ENCODE results near the gene HRC.

The HRC gene

DNA sequence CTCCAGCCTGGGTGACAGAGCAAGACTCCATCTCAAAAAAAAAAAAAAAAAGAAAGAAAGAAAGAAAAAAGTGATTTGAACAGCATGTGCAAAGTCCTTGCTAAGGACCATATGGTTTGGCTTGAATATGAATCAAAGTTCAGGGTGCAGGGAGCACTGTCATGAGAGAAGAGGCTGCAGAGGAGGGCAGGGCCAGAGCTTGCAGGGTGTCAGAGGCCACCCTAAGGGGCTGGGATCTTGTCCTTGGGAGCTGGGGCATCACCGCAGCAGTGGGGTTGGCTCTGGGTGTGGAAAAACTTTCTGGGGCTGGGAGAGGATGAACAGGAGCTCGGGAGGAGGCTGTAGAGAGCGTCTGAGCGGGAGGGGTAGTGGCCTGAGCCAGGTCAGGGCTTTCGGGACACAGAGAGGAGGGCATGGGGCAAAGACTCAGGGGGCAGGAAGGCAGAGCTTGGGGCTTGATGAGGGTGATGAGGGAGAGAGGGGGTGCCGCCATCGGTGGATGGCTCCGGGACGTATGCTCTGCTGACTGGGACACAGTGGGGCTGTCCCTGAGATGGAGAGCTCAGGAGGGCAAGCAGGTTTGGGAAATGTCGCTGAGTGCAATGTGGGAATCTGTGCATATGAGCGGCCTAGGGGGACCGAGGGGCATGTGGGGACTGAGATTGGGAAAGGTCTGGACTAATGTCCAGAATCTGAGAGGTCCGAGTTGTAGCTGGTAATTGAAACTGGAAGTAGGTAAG lies 5.4 kb upstream of the HRC start:
- Histone ChIP-seq H3K27me3 (replicated peaks; ENCODE audit: control insufficient read depth, insufficient read depth, low read length, poor library complexity, severe bottlenecking) (peaks cover 24% of the 10 kb centered on the region), H3K4me3 (ENCODE audit: insufficient read depth, low read depth, low read length, poor library complexity, severe bottlenecking) (no peak overlapping the region), H3K36me3 (ENCODE audit: control insufficient read depth, insufficient read depth, low read length) (no peaks in the 10 kb centered on the region), H3K9me3 (ENCODE audit: control insufficient read depth, low read length) (no peaks in the 10 kb centered on the region), H3K4me1 (ENCODE audit: control insufficient read depth, insufficient read depth, low read length, poor library complexity, severe bottlenecking) (no peaks in the 10 kb centered on the region), H3K27ac (ENCODE audit: insufficient read depth, low read length, poor library complexity, severe bottlenecking) (no peak overlapping the region)
- DNase-seq: no peak

DNA sequence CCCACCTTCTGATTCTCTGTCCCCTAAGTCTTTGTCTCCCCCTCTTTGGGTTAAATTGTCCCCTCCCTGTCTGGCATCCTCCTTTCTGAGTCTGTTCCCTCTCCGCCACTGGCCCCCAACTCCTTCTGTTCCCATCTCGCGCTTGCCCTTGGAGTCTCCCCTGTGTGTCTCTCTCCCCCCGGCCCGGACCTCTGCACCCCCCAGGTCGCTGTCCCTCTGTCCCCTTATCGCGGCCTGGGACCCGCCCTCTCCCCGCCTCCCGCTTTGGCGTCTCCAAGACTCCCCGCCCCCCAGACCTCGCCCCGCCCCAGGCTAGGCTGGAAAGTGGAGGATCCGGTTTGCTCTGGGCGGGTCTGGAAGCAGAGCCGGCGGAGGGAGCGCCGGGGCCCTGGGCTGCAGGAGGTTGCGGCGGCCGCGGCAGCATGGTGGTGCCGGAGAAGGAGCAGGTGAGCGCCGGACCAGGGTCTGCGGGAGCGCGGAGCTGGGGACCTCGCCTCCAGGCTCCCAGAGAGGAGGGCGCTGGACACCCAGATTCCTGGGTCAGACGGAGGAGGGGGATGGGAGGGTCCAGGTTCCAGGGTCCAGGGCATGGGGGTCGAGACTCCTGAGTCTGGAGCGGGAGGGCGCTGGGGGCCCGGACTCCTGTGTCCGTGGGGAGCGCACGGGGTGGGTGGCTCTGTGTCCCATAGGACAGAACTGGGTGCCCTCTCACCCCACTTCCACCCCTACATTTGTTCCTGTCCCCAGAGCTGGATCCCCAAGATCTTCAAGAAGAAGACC lies 2.4 kb upstream of the HRC start, which contains the start of gene TRPM4:
TSS of gene TRPM4 (plus strand) at position 348 of the 780 bp plus-strand sequence. CDS start at position 423, 75 bp downstream.
- Histone ChIP-seq H3K4me3 (ENCODE audit: insufficient read depth, low read depth, low read length, poor library complexity, severe bottlenecking) (no peak within 1 kb of the TSS), H3K4me1 (ENCODE audit: control insufficient read depth, insufficient read depth, low read length, poor library complexity, severe bottlenecking) (no peaks in the 10 kb centered on the region), H3K9me3 (ENCODE audit: control insufficient read depth, low read length) (no peaks in the 10 kb centered on the region), H3K27ac (ENCODE audit: insufficient read depth, low read length, poor library complexity, severe bottlenecking) (no peak within 1 kb of the TSS), H3K36me3 (ENCODE audit: control insufficient read depth, insufficient read depth, low read length) (no peaks in the 10 kb centered on the region), H3K27me3 (replicated peaks; ENCODE audit: control insufficient read depth, insufficient read depth, low read length, poor library complexity, severe bottlenecking) (peaks cover 24% of the 10 kb centered on the region)
- no peak for DNase-seq

DNA sequence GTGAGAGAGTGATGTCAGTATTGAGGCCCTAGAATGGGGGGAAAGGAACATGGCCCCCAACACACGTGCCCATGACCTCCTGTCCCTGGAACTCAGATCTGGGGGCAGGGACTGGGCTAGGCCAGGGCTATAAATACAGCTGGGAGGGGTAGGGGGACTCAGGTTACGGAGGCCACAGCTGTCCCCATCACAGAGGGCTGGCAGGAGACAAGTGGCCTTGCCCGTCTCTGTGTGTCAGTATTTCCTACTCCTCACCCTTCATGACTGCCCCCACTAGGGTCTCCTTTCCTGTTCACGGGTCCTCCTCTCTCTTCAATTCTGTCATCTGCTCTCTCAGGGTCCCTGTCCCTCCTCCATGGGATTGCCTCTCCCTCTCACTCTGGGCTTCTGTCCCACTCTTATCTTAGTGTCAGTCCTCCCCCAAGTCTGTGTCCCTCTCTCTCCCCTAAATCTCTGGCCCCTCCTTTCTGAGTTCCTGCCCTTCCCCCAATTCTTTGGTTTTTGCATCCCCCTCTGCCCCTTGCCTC lies 687 bp upstream of the HRC start:
- peaks cover 5% of the 10 kb centered on the region for H3K4me1 ChIP-seq (ENCODE audit: control insufficient read depth, insufficient read depth, low read length, poor library complexity, severe bottlenecking)
- H3K36me3 ChIP-seq (ENCODE audit: control insufficient read depth, insufficient read depth, low read length): no peaks in the 10 kb centered on the region
- H3K9me3 ChIP-seq (ENCODE audit: control insufficient read depth, low read length): no peaks in the 10 kb centered on the region
- peaks cover 34% of the 10 kb centered on the region for H3K27me3 ChIP-seq (replicated peaks; ENCODE audit: control insufficient read depth, insufficient read depth, low read length, poor library complexity, severe bottlenecking)
- H3K4me3 ChIP-seq (ENCODE audit: insufficient read depth, low read depth, low read length, poor library complexity, severe bottlenecking): no peak overlapping the region
- no peak for DNase-seq
- H3K27ac ChIP-seq (ENCODE audit: insufficient read depth, low read length, poor library complexity, severe bottlenecking): no peak overlapping the region

DNA sequence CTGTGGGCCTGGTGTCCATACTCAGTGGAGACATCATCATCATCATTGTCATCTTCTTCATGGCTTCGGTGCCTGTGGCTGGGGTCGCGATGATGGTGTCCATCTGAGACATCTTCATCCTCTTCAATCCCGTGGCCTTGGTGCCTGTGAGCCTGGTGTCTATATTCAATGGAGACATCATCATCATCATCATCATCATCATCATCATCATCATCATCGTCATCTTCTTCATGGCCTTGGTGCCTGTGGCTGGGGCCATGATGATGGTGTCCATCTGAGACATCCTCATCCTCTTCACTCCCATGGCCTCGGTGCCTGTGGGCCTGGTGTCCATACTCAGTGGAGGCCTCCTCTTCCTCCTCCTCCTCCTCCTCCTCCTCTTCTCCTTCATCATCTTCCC lies 917 bp downstream of the HRC start:
- no peaks in the 10 kb centered on the region for H3K9me3 ChIP-seq (ENCODE audit: control insufficient read depth, low read length)
- no peak overlapping the region for H3K4me3 ChIP-seq (ENCODE audit: insufficient read depth, low read depth, low read length, poor library complexity, severe bottlenecking)
- H3K27ac ChIP-seq (ENCODE audit: insufficient read depth, low read length, poor library complexity, severe bottlenecking): no peak overlapping the region
- H3K36me3 ChIP-seq (ENCODE audit: control insufficient read depth, insufficient read depth, low read length): no peaks in the 10 kb centered on the region
- H3K4me1 ChIP-seq (ENCODE audit: control insufficient read depth, insufficient read depth, low read length, poor library complexity, severe bottlenecking): peaks cover 21% of the 10 kb centered on the region
- peaks cover 44% of the 10 kb centered on the region for H3K27me3 ChIP-seq (replicated peaks; ENCODE audit: control insufficient read depth, insufficient read depth, low read length, poor library complexity, severe bottlenecking)
- no peak for DNase-seq

DNA sequence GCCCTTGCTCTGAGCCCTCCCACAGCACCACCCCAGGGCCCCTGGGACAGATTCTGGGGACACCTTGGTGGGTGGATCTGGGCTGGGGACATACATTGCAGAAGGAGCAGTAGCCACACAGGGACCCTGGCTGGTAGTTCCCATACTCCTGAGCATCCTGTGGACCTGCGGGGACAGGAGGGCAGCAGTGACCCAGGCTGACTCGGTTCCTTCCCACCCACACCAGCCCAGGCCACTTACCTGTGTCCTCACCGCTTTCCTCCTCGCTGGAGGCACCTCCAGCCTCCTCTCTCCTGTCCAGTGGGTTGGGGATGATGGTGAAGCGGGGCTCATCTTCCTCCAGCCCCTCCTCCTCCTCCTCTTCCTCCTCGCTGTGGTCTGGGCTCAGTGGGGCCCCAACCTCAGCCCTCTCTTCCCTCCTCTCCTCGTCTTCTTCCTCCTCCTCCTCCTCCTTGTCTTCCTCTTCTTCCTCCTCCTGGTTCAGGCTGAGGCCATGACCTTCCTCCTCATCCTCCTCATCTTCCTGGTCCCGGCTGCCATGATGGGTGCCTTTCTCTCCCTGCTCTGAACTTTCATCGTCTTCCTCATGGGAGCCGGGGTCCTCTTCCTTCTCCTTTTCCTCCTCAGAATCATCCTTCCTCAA lies 1.9 kb downstream of the HRC start:
- DNase-seq: no peak

DNA sequence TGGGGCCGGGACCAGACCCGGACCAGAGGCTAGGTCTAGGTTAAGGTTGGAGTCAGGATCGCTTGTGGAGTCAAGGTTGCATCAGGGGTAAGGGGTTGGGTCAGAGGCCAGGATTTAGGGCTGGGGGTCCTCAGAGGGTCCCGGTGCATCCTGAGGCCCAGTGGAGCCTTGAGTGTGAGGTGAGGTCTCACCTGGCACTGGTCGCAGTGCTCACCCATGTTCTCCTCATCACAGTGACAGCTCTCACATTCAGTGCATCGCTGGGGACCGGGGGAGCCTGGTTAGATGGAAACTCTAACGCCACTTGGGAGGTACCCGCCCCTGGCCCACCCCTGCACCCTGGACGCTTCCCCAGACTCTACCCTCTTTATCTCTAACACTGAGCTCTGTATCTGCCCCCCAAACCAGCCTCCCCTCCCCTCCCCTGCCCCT lies 3.1 kb downstream of the HRC start:
- Histone ChIP-seq H3K9me3 (ENCODE audit: control insufficient read depth, low read length) (no peaks in the 10 kb centered on the region), H3K4me3 (ENCODE audit: insufficient read depth, low read depth, low read length, poor library complexity, severe bottlenecking) (no peak overlapping the region), H3K36me3 (ENCODE audit: control insufficient read depth, insufficient read depth, low read length) (no peaks in the 10 kb centered on the region), H3K27me3 (replicated peaks; ENCODE audit: control insufficient read depth, insufficient read depth, low read length, poor library complexity, severe bottlenecking) (peaks cover 34% of the 10 kb centered on the region), H3K4me1 (ENCODE audit: control insufficient read depth, insufficient read depth, low read length, poor library complexity, severe bottlenecking) (peaks cover 26% of the 10 kb centered on the region), H3K27ac (ENCODE audit: insufficient read depth, low read length, poor library complexity, severe bottlenecking) (no peak overlapping the region)
- no peak for DNase-seq

More for the DNA sequence above, 1.9 kb downstream of the HRC start:
- Histone ChIP-seq H3K36me3 (ENCODE audit: control insufficient read depth, insufficient read depth, low read length) (no peaks in the 10 kb centered on the region), H3K27me3 (replicated peaks; ENCODE audit: control insufficient read depth, insufficient read depth, low read length, poor library complexity, severe bottlenecking) (peaks cover 45% of the 10 kb centered on the region), H3K4me3 (ENCODE audit: insufficient read depth, low read depth, low read length, poor library complexity, severe bottlenecking) (no peak overlapping the region), H3K9me3 (ENCODE audit: control insufficient read depth, low read length) (no peaks in the 10 kb centered on the region), H3K4me1 (ENCODE audit: control insufficient read depth, insufficient read depth, low read length, poor library complexity, severe bottlenecking) (peaks cover 26% of the 10 kb centered on the region), H3K27ac (ENCODE audit: insufficient read depth, low read length, poor library complexity, severe bottlenecking) (no peak overlapping the region)

DNA sequence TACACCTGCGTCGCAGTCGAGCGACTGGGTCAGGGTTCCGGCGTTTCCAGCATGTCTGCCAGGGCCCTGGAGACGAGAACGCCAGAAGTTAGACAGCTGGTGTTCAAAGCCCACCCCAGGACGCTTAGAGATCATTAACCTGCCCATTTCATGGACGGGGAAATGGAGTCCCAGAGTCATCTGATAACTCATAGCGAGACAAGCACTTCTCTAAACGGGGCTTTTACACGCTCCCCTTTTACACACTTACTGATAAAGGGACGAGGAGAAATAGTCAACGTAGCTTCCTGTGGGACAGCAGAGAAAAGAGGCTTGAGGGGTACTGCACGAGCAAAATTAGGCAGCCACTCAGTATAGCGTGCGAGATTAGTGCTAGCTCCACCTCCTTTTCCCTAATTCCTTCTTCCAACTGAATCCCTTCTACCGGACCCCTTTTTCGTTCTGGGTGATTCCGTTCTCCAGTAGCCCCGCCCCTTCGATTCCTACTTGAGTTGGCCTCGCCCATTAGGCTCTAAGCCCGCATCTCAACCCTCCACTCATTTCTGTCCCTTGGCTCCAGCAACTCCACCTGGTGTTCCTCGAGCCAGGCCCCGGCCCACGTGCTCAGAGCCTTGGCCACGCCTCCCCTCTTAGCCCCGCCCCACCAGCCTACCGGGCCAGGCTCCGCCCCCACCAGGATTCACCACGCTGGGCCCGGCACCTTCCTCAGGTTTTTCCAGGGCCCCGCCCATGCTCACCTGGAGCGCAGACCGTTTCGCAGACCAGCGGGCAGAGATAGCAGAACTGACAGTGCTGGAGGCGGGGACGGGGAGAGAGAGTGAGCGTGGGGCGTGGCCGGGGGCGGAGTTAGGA lies 3.7 kb downstream of the HRC start:
- Histone ChIP-seq H3K4me1 (ENCODE audit: control insufficient read depth, insufficient read depth, low read length, poor library complexity, severe bottlenecking) (peaks cover 26% of the 10 kb centered on the region), H3K27ac (ENCODE audit: insufficient read depth, low read length, poor library complexity, severe bottlenecking) (no peak overlapping the region), H3K36me3 (ENCODE audit: control insufficient read depth, insufficient read depth, low read length) (no peaks in the 10 kb centered on the region), H3K27me3 (replicated peaks; ENCODE audit: control insufficient read depth, insufficient read depth, low read length, poor library complexity, severe bottlenecking) (peaks cover 34% of the 10 kb centered on the region), H3K4me3 (ENCODE audit: insufficient read depth, low read depth, low read length, poor library complexity, severe bottlenecking) (no peak overlapping the region), H3K9me3 (ENCODE audit: control insufficient read depth, low read length) (no peaks in the 10 kb centered on the region)
- peak in 1 of 3 donors; percentile 26 for DNase-seq

DNA sequence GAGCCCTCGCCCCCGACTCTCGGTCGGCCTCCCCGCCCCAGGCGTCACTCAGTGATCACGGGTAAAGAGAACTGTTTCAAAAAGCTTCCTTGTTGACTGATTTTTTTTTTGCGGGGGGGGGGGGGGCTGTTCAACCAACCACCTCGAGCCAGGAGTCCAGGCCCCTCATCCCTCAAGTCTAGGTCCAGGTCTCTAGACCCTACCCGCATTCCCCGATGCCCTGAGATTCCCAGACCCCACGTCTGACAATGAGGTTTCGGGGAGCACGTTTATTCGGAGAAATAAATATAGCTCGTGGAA lies 4.3 kb downstream of the HRC start:
- Histone ChIP-seq H3K27me3 (replicated peaks; ENCODE audit: control insufficient read depth, insufficient read depth, low read length, poor library complexity, severe bottlenecking) (peaks cover 39% of the 10 kb centered on the region), H3K36me3 (ENCODE audit: control insufficient read depth, insufficient read depth, low read length) (no peaks in the 10 kb centered on the region), H3K9me3 (ENCODE audit: control insufficient read depth, low read length) (no peaks in the 10 kb centered on the region), H3K4me3 (ENCODE audit: insufficient read depth, low read depth, low read length, poor library complexity, severe bottlenecking) (peak overlapping the region; percentile 59), H3K4me1 (ENCODE audit: control insufficient read depth, insufficient read depth, low read length, poor library complexity, severe bottlenecking) (peaks cover 30% of the 10 kb centered on the region), H3K27ac (ENCODE audit: insufficient read depth, low read length, poor library complexity, severe bottlenecking) (no peak overlapping the region)
- DNase-seq: no peak

DNA sequence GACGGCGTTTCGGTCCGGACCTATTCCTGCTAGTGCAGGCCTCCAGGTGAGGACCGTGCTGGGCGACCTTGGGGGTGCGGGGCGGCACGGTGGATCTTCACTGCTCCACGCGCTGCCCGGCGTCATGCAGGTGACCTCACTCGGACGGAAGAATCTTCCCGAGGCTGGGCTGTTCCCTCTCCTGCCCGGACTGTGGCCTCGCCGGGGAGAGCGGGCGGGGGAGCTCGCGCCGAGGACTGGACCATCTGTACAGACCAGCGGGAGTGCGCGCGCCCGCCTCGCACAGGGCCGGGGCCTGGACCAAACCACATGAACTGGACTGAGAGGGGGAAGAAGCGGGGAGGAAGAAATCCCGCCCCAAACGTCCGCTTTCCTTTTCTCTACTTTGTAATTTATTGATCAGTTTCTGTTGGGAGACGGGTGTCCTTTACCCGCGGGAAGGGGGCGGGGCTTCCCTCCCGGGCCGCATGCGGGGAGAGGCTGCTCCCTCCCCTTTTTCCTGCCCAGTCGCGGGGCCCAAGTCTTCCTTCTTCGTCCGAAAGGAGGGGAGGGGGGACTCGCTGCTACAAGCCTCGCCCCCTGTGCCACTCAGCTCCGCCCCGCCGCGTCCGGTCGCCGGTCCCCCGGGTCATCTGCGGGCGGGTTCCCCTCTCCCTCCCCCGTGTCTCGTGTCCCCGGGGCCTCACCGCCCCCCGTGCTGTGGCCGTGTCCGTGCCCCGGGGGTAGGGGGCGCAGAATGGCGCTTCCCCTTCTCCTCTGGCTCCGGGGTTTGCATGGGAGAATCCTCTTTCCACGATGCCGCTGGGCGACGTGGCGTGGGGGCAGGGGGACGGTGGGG lies 4.9 kb downstream of the HRC start:
- H3K4me3 ChIP-seq (ENCODE audit: insufficient read depth, low read depth, low read length, poor library complexity, severe bottlenecking): peak overlapping the region; percentile 59
- peak in 2 of 3 donors; percentile 20 to 37 for DNase-seq
- no peak overlapping the region for H3K27ac ChIP-seq (ENCODE audit: insufficient read depth, low read length, poor library complexity, severe bottlenecking)
- H3K27me3 ChIP-seq (replicated peaks; ENCODE audit: control insufficient read depth, insufficient read depth, low read length, poor library complexity, severe bottlenecking): peaks cover 43% of the 10 kb centered on the region
- no peaks in the 10 kb centered on the region for H3K36me3 ChIP-seq (ENCODE audit: control insufficient read depth, insufficient read depth, low read length)
- no peaks in the 10 kb centered on the region for H3K9me3 ChIP-seq (ENCODE audit: control insufficient read depth, low read length)
- peaks cover 30% of the 10 kb centered on the region for H3K4me1 ChIP-seq (ENCODE audit: control insufficient read depth, insufficient read depth, low read length, poor library complexity, severe bottlenecking)

Data from effector memory CD4-positive, alpha-beta T cell (primary cell).